Astrocyte (in vitro differentiated cells and primary cell): ENCODE results near the gene ZNF765. TPM values are rescaled to one million over a fixed set of nuclear protein-coding genes. Genes with fewer than 3 reads are reported as not detected.
"Not testable (repeated sequence)": the region's sequence is repeated elsewhere in the genome, so short reads cannot be mapped to it uniquely, and the experiment has no call there.

ENCODE experiments used
- DNase-seq: peaks from one replicate; pipeline ENCODE4 v3.0.0-alpha.2; 2010; ENCODE audit warnings: low read depth
- FAIRE-seq: peaks from 2 replicates; lab custom pipeline; 2011; peaks lifted over from hg19 to GRCh38; lab: Jason Lieb, UNC
- H2AFZ ChIP-seq: 2 replicates; pipeline ENCODE4 v1.6.0; 2012; ENCODE audit warnings: low read depth, low read length, inconsistent platforms
- H3K27ac ChIP-seq: 2 replicates; pipeline ENCODE4 v1.5.1; 2011; ENCODE audit warnings: low read depth, low read length, inconsistent platforms
- H3K27me3 ChIP-seq: 2 replicates; pipeline ENCODE4 v1.6.0; 2011; ENCODE audit warnings: low read length, inconsistent platforms; ENCODE audit not compliant: insufficient read depth
- H3K36me3 ChIP-seq: 2 replicates; pipeline ENCODE4 v1.5.1; 2011; ENCODE audit warnings: low read length, inconsistent platforms; ENCODE audit not compliant: insufficient read depth
- H3K4me1 ChIP-seq: 2 replicates; pipeline ENCODE4 v1.5.1; 2011; ENCODE audit warnings: low read length, inconsistent platforms; ENCODE audit not compliant: insufficient read depth
- H3K4me2 ChIP-seq: 2 replicates; pipeline ENCODE4 v1.6.0; 2012; ENCODE audit warnings: low read length, inconsistent platforms
- H3K4me3 ChIP-seq: 2 replicates; pipeline ENCODE4 v1.5.1; 2011; ENCODE audit warnings: low read depth, mild to moderate bottlenecking, low read length, inconsistent platforms; ENCODE audit not compliant: insufficient read depth
- H3K79me2 ChIP-seq: 2 replicates; pipeline ENCODE4 v1.6.0; 2012; ENCODE audit warnings: mild to moderate bottlenecking, low read length, inconsistent platforms; ENCODE audit not compliant: insufficient read depth
- H3K9ac ChIP-seq: 2 replicates; pipeline ENCODE4 v1.6.0; 2012; ENCODE audit warnings: mild to moderate bottlenecking, low read length, inconsistent platforms
- H3K9me3 ChIP-seq: 2 replicates; pipeline ENCODE4 v1.5.1; 2012; ENCODE audit warnings: low read depth, mild to moderate bottlenecking, low read length, inconsistent platforms; ENCODE audit not compliant: insufficient read depth
- H4K20me1 ChIP-seq: 2 replicates; pipeline ENCODE4 v1.6.0; 2012; ENCODE audit warnings: low read length, inconsistent platforms; ENCODE audit not compliant: insufficient read depth
- H3K27ac Mint-ChIP-seq: one replicate; pipeline ENCODE4 v1.8.0; 2021; ENCODE audit warnings: mild to moderate bottlenecking, mixed read lengths; ENCODE audit not compliant: unreplicated experiment
- H3K27me3 Mint-ChIP-seq: one replicate; pipeline ENCODE4 v1.8.0; 2021; ENCODE audit warnings: low read depth, mixed read lengths; ENCODE audit not compliant: unreplicated experiment
- H3K36me3 Mint-ChIP-seq: one replicate; pipeline ENCODE4 v1.8.0; 2021; ENCODE audit warnings: low read depth, mixed read lengths; ENCODE audit not compliant: unreplicated experiment
- H3K4me1 Mint-ChIP-seq: one replicate; pipeline ENCODE4 v1.8.0; 2021; ENCODE audit warnings: low read depth, mixed read lengths; ENCODE audit not compliant: unreplicated experiment
- H3K4me3 Mint-ChIP-seq: one replicate; pipeline ENCODE4 v1.8.0; 2021; ENCODE audit warnings: mild to moderate bottlenecking, moderate library complexity, mixed read lengths; ENCODE audit not compliant: unreplicated experiment
- H3K9me3 Mint-ChIP-seq: one replicate; pipeline ENCODE4 v1.8.0; 2021; ENCODE audit warnings: mild to moderate bottlenecking, mixed read lengths; ENCODE audit not compliant: unreplicated experiment
- EZH2 ChIP-seq: IDR thresholded peaks from 2 replicates; pipeline ENCODE4 v1.6.1; 2012; ENCODE audit warnings: mild to moderate bottlenecking, low read length, inconsistent platforms; ENCODE audit not compliant: insufficient read depth
- total RNA-seq: library from RNA; stranded (reverse); gene quantifications from 2 replicates; pipeline ENCODE4 v1.2.1, GENCODE V29; 2021
- TF ChIP-seq, protein P1 (sequence below): IDR thresholded peaks from 2 replicates; pipeline ENCODE4 v1.5.1; 2011; ENCODE audit warnings: low read depth, mild to moderate bottlenecking, inconsistent platforms, low read length, moderate library complexity; ENCODE audit not compliant: insufficient read depth

The ZNF765 gene
- total RNA-seq, 1 donor from 2014 or later, result 8.9 TPM

DNA sequence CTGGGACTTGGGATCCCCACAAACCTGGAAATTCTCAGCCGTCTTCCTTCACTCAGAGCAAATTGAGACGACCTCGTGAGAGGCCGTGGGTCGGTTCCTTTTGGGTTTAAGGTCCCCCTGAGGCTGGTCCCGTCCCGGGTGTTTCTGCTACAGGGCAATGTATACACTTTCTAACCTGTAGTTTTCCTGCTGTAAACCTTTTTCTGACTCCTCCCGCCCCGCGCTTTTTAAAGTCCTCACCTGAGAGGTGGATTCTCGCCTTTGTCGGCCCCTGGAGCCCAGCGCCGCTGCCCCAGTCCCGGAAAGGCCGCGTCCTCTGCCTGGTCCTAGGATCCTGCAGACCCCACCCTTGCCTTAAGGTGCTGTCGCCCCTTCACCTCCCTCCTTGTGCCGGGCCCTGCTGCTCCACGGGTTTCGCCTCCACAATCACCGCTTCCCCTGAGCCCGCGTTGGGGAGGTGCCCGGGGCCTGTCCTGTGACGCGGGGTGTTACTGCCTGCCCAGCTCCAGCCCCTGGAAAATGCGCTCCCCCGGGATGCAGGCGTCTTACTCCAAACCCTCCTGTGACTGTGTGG is 37.2 kb downstream of the ZNF765 start:
- no peak for DNase-seq
- Mint-ChIP-seq H3K9me3 (no peaks in the 10 kb centered on the region), H3K27me3 (no peaks in the 10 kb centered on the region), H3K36me3 (peaks cover 4% of the 10 kb centered on the region), H3K4me1 (peaks cover 3% of the 10 kb centered on the region), H3K4me3 (peak overlapping the region; percentile 98), H3K27ac (peak overlapping the region; percentile 92)
- no peak for FAIRE-seq
- no peaks in the 10 kb centered on the region for H3K27me3 ChIP-seq
- H3K36me3 ChIP-seq, result peaks cover 5% of the 10 kb centered on the region
- peak overlapping the region; percentile 93 for H3K4me3 ChIP-seq
- peaks cover 4% of the 10 kb centered on the region for H3K4me1 ChIP-seq
- H4K20me1 ChIP-seq, result no peaks in the 10 kb centered on the region
- H3K9me3 ChIP-seq, result no peaks in the 10 kb centered on the region
- peak overlapping the region; percentile 92 for H3K9ac ChIP-seq
- peaks cover 12% of the 10 kb centered on the region for H3K79me2 ChIP-seq
- TF ChIP-seq EZH2, result no peak
- TF ChIP-seq, protein P1, sequence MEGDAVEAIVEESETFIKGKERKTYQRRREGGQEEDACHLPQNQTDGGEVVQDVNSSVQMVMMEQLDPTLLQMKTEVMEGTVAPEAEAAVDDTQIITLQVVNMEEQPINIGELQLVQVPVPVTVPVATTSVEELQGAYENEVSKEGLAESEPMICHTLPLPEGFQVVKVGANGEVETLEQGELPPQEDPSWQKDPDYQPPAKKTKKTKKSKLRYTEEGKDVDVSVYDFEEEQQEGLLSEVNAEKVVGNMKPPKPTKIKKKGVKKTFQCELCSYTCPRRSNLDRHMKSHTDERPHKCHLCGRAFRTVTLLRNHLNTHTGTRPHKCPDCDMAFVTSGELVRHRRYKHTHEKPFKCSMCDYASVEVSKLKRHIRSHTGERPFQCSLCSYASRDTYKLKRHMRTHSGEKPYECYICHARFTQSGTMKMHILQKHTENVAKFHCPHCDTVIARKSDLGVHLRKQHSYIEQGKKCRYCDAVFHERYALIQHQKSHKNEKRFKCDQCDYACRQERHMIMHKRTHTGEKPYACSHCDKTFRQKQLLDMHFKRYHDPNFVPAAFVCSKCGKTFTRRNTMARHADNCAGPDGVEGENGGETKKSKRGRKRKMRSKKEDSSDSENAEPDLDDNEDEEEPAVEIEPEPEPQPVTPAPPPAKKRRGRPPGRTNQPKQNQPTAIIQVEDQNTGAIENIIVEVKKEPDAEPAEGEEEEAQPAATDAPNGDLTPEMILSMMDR, result no peak
- peak overlapping the region; percentile 70 for H3K27ac ChIP-seq
- H2AFZ ChIP-seq, result peak overlapping the region; percentile 87
- H3K4me2 ChIP-seq, result peak overlapping the region; percentile 97

GRCh38 chr19:53443809-53444208 is 48.9 kb downstream of the ZNF765 start:
- not testable (repeated sequence) for H3K27me3 Mint-ChIP-seq, DNase-seq, FAIRE-seq, H2AFZ ChIP-seq, H3K27ac ChIP-seq, H3K36me3 ChIP-seq, H3K4me3 Mint-ChIP-seq, H3K9ac ChIP-seq, H3K4me1 Mint-ChIP-seq, H3K27me3 ChIP-seq, H3K79me2 ChIP-seq, H3K4me3 ChIP-seq, H3K27ac Mint-ChIP-seq, H4K20me1 ChIP-seq, H3K4me1 ChIP-seq, H3K4me2 ChIP-seq
- Mint-ChIP-seq H3K36me3 (peaks cover 75% of the 10 kb centered on the region), H3K9me3 (peaks cover 41% of the 10 kb centered on the region)
- H3K9me3 ChIP-seq, result peaks cover 22% of the 10 kb centered on the region

GRCh38 chr19:53447196-53447595 is 52.2 kb downstream of the ZNF765 start:
- not testable (repeated sequence) for H3K4me1 Mint-ChIP-seq, DNase-seq, H3K4me3 ChIP-seq, H3K79me2 ChIP-seq, H3K4me3 Mint-ChIP-seq, H3K27me3 Mint-ChIP-seq, H3K9ac ChIP-seq, FAIRE-seq, H3K4me2 ChIP-seq, H2AFZ ChIP-seq, H3K27ac Mint-ChIP-seq, H3K27me3 ChIP-seq, H3K4me1 ChIP-seq, H4K20me1 ChIP-seq, H3K27ac ChIP-seq
- peaks cover 81% of the 10 kb centered on the region for H3K36me3 Mint-ChIP-seq
- H3K36me3 ChIP-seq, result peaks cover 12% of the 10 kb centered on the region
- H3K9me3 Mint-ChIP-seq, result peaks cover 47% of the 10 kb centered on the region
- H3K9me3 ChIP-seq, result peaks cover 19% of the 10 kb centered on the region
